Activated CD4-positive, alpha-beta T cell treated with anti-CD3 and anti-CD28 coated beads, Interleukin-2, amount 10 ng/mL, durations not matched to agents 24 days and 14 days (primary cell): ENCODE measurements around the gene RGS12. TPM values are rescaled to one million over a fixed set of nuclear protein-coding genes. Genes with fewer than 3 reads are reported as not detected.
A peak's percentile ranks its signal among the peaks of the same experiment; 100 is the strongest.

Experiments
- DNase-seq: peaks from one replicate; pipeline ENCODE4 v3.0.0; 2022
- H3K27ac Mint-ChIP-seq: one replicate; pipeline ENCODE4 v1.8.0; 2022; ENCODE audit warnings: mild to moderate bottlenecking, mixed read lengths
- H3K27me3 Mint-ChIP-seq: one replicate; pipeline ENCODE4 v1.8.0; 2022; ENCODE audit warnings: mixed read lengths
- H3K36me3 Mint-ChIP-seq: one replicate; pipeline ENCODE4 v1.8.0; 2022; ENCODE audit warnings: low read depth, mild to moderate bottlenecking, mixed read lengths
- H3K4me1 Mint-ChIP-seq: one replicate; pipeline ENCODE4 v1.8.0; 2021; ENCODE audit warnings: mixed read lengths
- H3K4me3 Mint-ChIP-seq: one replicate; pipeline ENCODE4 v1.8.0; 2022; ENCODE audit warnings: mild to moderate bottlenecking, moderate library complexity, mixed read lengths
- H3K9me3 Mint-ChIP-seq: one replicate; pipeline ENCODE4 v1.8.0; 2021; ENCODE audit warnings: mixed read lengths
- intact Hi-C: fragments of 100-400 bp; cut with micrococcal nuclease; formaldehyde crosslinking; loops from one replicate; pipeline ENCODE4 v1.15.1; 2023
- total RNA-seq: library from RNA; stranded (reverse); gene quantifications from 2 replicates; pipeline ENCODE4 v1.2.3, GENCODE V29; 2022

RGS12 gene, protein sequence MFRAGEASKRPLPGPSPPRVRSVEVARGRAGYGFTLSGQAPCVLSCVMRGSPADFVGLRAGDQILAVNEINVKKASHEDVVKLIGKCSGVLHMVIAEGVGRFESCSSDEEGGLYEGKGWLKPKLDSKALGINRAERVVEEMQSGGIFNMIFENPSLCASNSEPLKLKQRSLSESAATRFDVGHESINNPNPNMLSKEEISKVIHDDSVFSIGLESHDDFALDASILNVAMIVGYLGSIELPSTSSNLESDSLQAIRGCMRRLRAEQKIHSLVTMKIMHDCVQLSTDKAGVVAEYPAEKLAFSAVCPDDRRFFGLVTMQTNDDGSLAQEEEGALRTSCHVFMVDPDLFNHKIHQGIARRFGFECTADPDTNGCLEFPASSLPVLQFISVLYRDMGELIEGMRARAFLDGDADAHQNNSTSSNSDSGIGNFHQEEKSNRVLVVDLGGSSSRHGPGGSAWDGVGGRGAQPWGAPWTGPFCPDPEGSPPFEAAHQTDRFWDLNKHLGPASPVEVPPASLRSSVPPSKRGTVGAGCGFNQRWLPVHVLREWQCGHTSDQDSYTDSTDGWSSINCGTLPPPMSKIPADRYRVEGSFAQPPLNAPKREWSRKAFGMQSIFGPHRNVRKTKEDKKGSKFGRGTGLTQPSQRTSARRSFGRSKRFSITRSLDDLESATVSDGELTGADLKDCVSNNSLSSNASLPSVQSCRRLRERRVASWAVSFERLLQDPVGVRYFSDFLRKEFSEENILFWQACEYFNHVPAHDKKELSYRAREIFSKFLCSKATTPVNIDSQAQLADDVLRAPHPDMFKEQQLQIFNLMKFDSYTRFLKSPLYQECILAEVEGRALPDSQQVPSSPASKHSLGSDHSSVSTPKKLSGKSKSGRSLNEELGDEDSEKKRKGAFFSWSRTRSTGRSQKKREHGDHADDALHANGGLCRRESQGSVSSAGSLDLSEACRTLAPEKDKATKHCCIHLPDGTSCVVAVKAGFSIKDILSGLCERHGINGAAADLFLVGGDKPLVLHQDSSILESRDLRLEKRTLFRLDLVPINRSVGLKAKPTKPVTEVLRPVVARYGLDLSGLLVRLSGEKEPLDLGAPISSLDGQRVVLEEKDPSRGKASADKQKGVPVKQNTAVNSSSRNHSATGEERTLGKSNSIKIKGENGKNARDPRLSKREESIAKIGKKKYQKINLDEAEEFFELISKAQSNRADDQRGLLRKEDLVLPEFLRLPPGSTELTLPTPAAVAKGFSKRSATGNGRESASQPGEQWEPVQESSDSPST (N-terminal part only)
- total RNA-seq: 3.3 and 3.7 TPM in 2 replicates

DNA sequence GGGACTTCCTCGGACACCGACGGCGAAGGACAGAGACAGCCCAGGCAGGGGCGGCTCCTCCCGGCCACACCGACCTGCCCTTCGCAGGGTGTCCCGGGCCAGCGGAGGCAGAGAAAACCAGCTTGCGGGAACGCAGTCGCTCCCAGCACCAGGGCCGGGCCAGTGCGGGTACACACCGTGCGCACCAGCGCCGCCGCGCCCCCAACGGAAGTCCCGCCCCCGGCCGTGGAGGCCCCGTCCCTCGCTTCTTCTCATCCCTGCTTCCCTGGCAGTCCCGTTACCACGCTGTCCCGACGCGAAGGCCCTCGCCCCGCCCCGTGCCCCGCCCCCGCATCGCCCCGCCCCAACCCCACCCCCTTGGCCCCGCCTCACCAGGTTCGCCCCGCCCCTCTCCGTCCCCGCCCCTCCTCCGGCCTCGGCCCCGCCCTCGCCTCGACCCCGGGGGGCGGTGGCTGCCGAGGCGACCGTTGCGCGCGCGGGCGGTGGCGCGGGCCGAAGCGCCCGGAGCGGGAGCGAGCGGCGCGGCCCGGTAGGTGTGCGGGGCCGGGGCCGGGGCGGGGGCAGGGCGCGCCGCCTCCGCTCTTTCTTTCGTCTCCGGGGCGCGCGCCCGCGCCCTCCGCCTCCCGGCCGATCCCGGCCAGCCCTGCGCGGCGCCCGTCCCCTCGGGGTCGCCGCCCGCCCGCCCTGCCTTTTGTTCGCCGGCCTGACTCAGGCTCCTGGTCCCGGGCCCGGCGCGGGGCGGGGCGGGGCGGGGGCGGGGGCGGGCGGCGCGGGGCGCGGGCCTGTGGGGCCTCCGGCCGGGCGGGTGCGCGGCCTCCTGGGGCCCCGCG is at the start of gene RGS12:
Gene RGS12, plus strand, starts transcription at position 451 of the 830 bp plus-strand sequence. CDS start 23,150 bp downstream, outside the sequence.
- DNase-seq: peak; percentile 95
- Mint-ChIP-seq H3K36me3 (no peaks in the 10 kb centered on the region), H3K4me1 (peaks cover 13% of the 10 kb centered on the region), H3K27me3 (peaks cover 64% of the 10 kb centered on the region), H3K27ac (peak within 1 kb of the TSS; percentile 77), H3K9me3 (no peaks in the 10 kb centered on the region), H3K4me3 (peak within 1 kb of the TSS; percentile 91)
- intact Hi-C loops: loop anchor here (1.0 to 10.0 kb wide), 4 partner anchors 90 to 240 kb away; partner anchors contain the start of genes HTT, HTT-AS and LRPAP1

DNA sequence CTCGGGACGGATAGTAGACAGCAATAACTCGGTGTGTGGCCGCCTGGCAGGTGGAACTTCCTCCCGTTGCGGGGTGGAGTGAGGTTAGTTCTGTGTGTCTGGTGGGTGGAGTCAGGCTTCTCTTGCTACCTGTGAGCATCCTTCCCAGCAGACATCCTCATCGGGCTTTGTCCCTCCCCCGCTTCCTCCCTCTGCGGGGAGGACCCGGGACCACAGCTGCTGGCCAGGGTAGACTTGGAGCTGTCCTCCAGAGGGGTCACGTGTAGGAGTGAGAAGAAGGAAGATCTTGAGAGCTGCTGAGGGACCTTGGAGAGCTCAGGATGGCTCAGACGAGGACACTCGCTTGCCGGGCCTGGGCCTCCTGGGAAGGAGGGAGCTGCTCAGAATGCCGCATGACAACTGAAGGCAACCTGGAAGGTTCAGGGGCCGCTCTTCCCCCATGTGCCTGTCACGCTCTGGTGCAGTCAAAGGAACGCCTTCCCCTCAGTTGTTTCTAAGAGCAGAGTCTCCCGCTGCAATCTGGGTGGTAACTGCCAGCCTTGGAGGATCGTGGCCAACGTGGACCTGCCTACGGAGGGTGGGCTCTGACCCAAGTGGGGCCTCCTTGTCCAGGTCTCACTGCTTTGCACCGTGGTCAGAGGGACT is 49.6 kb upstream of the RGS12 start:
- Mint-ChIP-seq H3K36me3 (peaks cover 3% of the 10 kb centered on the region), H3K4me1 (peaks cover 8% of the 10 kb centered on the region), H3K27me3 (no peaks in the 10 kb centered on the region), H3K27ac (peak overlapping the region; percentile 21), H3K4me3 (no peak overlapping the region), H3K9me3 (no peaks in the 10 kb centered on the region)
- peak; percentile 73 for DNase-seq
- intact Hi-C loops: no loop called here

DNA sequence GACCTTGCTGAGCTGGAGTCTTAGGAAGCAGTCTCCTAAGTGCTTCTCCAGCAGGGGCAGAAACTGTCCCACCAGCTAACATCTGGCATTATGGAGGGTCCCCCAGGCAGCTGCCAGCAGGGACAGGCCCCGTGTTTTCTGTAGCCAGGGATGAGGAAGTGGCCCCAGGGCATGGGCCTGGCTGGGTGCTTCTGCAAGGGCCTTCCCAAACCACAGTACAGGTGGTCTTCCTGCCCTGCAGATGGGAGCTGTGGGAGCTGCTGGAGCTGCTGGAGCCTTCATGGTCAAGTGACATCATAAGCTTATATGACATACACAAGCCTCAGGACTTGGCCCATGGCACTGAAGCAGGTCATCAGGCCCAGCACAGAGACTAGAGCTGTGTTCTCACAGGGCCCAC is 48.8 kb upstream of the RGS12 start:
- DNase-seq: no peak
- H3K4me3 Mint-ChIP-seq: no peak overlapping the region
- H3K36me3 Mint-ChIP-seq: peaks cover 2% of the 10 kb centered on the region
- no peak overlapping the region for H3K27ac Mint-ChIP-seq
- no peaks in the 10 kb centered on the region for H3K27me3 Mint-ChIP-seq
- peaks cover 8% of the 10 kb centered on the region for H3K4me1 Mint-ChIP-seq
- H3K9me3 Mint-ChIP-seq: no peaks in the 10 kb centered on the region
- intact Hi-C loops: no loop called here

DNA sequence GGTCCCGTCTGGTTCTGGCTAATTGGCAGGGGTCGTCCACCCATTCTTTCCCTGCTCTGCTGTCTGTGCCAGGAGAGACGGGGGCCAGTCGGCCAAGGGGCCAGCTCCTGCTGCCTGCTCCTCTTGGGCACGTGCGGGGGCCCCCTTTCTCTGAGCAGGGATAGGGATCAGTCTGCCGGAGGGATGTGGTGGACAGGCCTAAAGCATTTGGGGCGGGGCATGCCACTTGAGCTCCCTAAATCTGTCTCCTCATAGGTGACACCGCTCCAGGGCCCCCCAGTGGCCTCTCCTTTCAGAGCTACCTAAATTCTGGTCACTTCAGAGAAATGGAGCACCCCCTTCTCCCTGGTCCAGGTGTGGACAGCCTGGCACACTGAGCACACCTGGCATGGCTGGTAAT is 48.1 kb upstream of the RGS12 start:
- no peak overlapping the region for H3K27ac Mint-ChIP-seq
- no peak for DNase-seq
- no peaks in the 10 kb centered on the region for H3K9me3 Mint-ChIP-seq
- H3K27me3 Mint-ChIP-seq: no peaks in the 10 kb centered on the region
- H3K4me3 Mint-ChIP-seq: no peak overlapping the region
- intact Hi-C loops: no loop called here
- peaks cover 8% of the 10 kb centered on the region for H3K4me1 Mint-ChIP-seq
- H3K36me3 Mint-ChIP-seq: no peaks in the 10 kb centered on the region

DNA sequence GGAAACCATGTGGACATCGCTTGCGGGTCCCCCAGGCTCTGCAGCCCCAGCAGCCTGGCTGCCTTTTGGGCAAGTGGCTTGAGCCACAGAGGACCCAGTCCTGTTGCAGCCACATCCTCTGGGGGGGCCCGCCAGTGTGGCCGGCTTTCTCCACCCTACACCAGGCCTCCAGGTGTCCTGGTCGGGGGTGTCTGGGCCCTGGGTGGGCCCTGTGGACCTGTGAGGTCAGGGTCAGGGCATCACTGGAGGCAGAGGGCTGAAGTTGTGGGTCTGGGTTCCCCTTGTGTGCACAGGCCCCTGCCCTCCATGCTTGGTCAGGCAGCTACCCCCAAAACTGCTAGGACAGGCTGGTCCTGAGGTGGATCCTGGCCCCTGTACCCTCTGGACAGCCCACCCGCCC is 47.1 kb upstream of the RGS12 start:
- intact Hi-C loops: no loop called here
- Mint-ChIP-seq H3K27me3 (no peaks in the 10 kb centered on the region), H3K4me3 (no peak overlapping the region), H3K36me3 (no peaks in the 10 kb centered on the region), H3K9me3 (no peaks in the 10 kb centered on the region), H3K27ac (no peak overlapping the region), H3K4me1 (peaks cover 8% of the 10 kb centered on the region)
- no peak for DNase-seq

DNA sequence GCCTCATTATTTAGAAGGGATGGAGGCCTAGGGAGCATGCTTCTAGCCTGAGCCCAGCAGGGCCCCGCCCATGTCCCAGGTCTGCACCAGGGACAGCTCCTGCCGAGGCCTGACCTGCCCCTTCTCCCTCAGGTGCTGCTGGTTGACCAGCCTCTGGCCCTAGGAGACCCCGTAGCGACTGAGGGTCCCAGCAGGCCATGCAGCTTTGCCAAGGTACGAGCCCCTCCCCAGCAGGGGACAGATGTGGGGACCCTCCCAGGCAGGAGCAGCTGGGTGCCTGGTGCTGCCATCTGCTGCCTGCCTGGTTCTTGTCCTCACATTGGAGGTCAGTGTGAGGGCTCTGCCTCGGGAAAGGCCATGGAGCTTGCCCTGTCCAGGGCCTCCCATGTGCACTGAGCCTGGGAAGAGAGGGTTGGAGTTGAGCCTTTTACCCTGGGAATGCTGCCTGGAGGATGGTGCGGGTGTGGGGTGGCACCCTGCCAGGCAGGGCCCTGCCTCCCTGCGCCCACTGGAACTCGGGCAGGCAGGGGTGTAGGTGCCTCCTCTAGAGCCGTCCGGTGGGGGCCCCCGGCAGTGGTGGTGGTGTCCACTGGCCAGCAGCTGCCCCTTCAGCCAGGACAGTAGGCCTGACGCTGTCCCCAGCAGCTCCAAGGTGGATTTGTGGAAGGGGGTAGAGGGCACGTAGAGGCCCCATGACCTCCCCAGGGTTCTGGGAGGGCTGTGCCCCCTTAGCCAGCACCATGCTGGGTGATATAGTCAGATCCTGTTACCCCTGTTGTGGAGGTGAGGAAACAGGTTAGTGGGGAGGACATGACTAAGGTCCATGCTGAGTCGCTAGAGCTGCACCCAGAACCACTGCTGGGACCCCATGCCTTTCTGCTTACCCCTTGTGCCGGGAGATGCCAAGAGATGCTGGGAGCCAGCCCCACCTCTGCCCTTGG is 46.1 kb upstream of the RGS12 start:
- H3K27ac Mint-ChIP-seq: no peak overlapping the region
- H3K9me3 Mint-ChIP-seq: no peaks in the 10 kb centered on the region
- intact Hi-C loops: no loop called here
- peaks cover 10% of the 10 kb centered on the region for H3K4me1 Mint-ChIP-seq
- H3K36me3 Mint-ChIP-seq: no peaks in the 10 kb centered on the region
- no peaks in the 10 kb centered on the region for H3K27me3 Mint-ChIP-seq
- no peak overlapping the region for H3K4me3 Mint-ChIP-seq
- DNase-seq: no peak

DNA sequence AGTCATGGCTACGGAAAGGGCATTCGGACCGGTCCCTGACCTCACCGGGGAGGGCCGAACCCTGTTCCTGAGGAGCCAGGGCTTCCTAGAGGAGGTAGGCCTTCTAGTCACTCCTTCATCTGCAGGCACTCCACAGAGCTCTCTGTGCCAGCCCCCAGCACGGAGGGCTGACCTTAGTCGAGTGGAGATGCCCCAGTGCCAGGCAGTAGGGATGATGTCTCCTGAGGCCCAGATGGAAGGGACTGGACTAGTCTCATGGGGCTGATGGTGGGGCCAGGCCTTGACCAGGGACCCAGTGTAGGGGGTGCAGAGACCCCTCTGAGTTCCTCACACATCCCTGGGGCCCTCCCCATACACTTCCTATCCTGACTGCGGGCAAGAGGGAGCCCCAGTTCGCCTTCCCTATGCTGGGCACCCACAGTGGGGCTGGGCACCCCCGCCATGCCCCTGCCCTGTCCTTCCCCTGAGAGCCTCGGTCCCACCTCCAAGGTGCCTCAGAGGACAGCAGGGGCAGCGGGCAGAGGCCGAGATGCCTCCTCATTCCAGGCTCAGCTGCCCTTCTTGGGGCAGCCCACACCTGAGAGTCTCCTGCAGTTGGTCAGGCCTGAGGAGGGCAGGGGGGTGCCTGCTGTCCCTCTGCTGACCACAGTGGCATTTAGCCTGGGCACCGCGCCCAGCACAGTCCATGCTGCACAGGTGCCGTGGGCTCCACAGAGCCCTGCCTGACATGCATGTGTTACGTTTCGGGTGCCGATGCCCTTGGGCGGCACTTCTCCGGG is 45.2 kb upstream of the RGS12 start:
- Mint-ChIP-seq H3K27me3 (no peaks in the 10 kb centered on the region), H3K4me1 (peaks cover 7% of the 10 kb centered on the region), H3K4me3 (no peak overlapping the region), H3K27ac (no peak overlapping the region), H3K9me3 (no peaks in the 10 kb centered on the region), H3K36me3 (no peaks in the 10 kb centered on the region)
- intact Hi-C loops: no loop called here
- DNase-seq: no peak

DNA sequence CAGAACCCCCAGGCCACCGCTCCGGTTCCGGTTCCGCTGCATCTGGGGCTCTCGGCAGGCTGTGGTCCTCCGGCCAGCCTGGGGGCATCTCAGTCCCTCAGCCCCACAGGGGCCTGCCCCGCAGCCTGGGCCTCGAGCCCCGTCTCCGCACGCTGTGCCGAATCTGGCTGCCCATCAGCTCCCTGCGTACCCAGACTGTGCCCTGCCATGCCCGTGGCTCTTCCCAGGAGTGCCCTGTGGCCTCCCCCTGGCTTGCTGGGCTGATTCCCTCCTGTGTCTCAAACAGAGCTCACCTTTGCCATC is 44.7 kb upstream of the RGS12 start:
- Mint-ChIP-seq H3K27me3 (no peaks in the 10 kb centered on the region), H3K4me3 (no peak overlapping the region), H3K4me1 (peaks cover 3% of the 10 kb centered on the region), H3K36me3 (no peaks in the 10 kb centered on the region), H3K9me3 (no peaks in the 10 kb centered on the region), H3K27ac (no peak overlapping the region)
- intact Hi-C loops: no loop called here
- DNase-seq: no peak

DNA sequence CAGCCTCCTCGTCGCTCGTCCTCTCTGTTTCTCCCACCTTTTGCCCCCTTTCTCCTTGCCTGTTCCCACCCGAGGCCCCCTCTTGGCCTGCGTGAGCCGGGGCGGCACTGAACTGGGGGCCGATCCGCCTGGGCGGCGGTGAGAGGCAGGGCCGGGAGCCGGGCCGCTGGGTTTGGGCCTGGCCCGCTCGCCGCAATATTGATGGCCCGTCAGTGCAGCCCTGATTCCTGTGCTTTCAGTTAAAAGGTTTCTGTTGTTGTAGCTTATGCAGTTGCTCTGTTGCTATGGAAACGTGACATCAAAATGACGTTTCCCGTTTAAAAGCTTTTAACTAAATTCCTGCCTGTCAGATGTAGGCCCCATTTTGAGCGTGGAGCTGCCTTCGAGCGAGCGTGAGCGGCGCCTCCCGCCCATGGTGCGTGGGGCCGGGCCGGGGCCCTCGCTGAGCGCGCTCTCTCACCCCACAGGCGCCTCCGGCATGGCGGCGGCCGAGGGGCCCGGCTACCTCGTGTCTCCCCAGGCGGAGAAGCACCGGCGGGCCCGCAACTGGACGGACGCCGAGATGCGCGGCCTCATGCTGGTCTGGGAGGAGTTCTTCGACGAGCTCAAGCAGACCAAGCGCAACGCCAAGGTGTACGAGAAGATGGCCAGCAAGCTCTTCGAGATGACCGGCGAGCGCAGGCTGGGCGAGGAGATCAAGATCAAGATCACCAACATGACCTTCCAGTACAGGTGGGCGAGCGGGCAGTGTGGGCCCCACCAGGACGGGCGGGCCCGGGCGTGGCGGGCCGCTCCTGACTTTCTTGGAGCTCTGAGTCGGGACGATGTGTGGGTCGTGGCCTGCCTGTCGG is 43.8 kb upstream of the RGS12 start, which contains the start of gene MSANTD1:
Gene MSANTD1, plus strand, starts transcription at position 349 of the 851 bp plus-strand sequence. Its CDS starts 64 bp downstream, at position 413.
- Mint-ChIP-seq H3K36me3 (no peaks in the 10 kb centered on the region), H3K27me3 (no peaks in the 10 kb centered on the region), H3K4me3 (no peak within 1 kb of the TSS), H3K4me1 (peaks cover 2% of the 10 kb centered on the region), H3K27ac (no peak within 1 kb of the TSS), H3K9me3 (no peaks in the 10 kb centered on the region)
- intact Hi-C loops: no loop called here
- DNase-seq: no peak

DNA sequence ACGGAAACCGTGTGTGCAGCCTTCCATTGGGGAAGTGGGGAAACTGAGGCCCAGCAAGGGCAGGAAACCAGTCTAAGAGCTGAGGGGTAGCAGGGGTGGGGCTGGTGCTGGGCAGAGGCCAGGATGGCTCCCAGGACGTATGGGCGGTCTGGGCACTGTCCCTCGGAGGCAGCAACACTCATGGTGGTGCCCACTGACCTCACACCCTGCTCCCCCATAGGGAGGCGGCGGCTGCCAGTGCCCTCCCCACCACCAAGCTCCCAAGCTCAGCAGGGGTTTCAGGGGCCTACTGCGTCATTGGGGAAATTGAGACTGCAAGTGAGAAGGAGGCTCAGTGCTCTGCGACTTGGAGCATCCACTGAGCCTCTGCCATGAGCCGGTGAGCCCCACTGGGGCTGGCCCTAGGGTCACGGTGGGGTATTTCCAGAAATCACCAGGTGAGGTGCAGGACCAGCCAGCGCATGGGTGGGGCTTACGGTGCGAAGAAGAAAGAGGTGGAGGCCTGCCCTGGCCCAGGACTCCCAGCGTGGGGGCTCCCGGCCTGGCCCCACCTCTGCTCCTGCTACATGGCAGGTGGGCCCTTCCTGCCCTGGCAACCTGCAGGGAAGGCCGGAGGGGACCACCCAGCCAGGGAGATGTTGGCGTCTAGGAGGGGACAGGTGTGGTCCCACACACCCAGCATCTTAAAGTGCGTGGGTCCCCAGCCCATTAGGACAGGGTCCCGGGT is 42.9 kb upstream of the RGS12 start:
- intact Hi-C loops: no loop called here
- H3K36me3 Mint-ChIP-seq: no peaks in the 10 kb centered on the region
- no peaks in the 10 kb centered on the region for H3K9me3 Mint-ChIP-seq
- H3K4me1 Mint-ChIP-seq: peaks cover 2% of the 10 kb centered on the region
- no peak for DNase-seq
- no peaks in the 10 kb centered on the region for H3K27me3 Mint-ChIP-seq
- H3K27ac Mint-ChIP-seq: no peak overlapping the region
- H3K4me3 Mint-ChIP-seq: no peak overlapping the region
